GM18870 (cell line): ENCODE data around the gene CSRP1.
"Not testable (repeated sequence)": the region's sequence is repeated elsewhere in the genome, so short reads cannot be mapped to it uniquely, and the experiment has no call there.

Source experiments
- ATAC-seq: cut with Tn5 transposase; IDR thresholded peaks from one replicate; pipeline ENCODE4 v1.9.1; 2021; ENCODE audit warnings: moderate library complexity; ENCODE audit not compliant: unreplicated experiment

Gene CSRP1

GRCh38 chr1:201506557-201507359, at the start of gene CSRP1:
TSS of gene CSRP1 (minus strand) at chr1:201507123. CDS start at chr1:201496303, 10,820 bp downstream.
- peak; percentile 44 for ATAC-seq

- ATAC-seq, result no peak
Measured at GRCh38 chr1:201555593-201555945, 48.6 kb upstream of the CSRP1 start.

- no peak for ATAC-seq
Measured at GRCh38 chr1:201554789-201555592, 48.1 kb upstream of the CSRP1 start.

GRCh38 chr1:201554190-201554600, 47.3 kb upstream of the CSRP1 start:
- no peak for ATAC-seq

- no peak for ATAC-seq
Measured at GRCh38 chr1:201553496-201554189, 46.7 kb upstream of the CSRP1 start.

GRCh38 chr1:201552941-201553351, 46.0 kb upstream of the CSRP1 start:
- no peak for ATAC-seq

- no peak for ATAC-seq
Measured at GRCh38 chr1:201551877-201552731, 45.2 kb upstream of the CSRP1 start.

DNA sequence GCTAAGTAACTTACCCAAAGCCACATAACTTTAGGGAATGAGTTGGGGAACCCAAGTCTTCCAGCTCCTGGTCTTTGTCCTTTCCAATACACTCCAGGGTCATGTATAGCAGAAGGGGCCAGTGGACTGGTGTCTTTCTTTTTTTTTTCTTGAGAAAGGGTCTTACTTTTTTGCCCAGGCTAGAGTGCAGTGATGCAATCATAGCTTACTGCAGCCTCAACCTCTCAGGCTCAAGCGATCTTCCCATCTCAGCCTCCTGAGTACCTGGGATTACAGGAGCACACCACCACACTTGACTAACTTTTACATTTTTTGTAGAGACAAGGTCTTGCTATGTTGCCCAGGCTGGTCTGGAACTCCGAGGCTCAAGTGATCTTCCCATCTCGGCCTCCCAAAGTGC, 44.2 kb upstream of the CSRP1 start:
- ATAC-seq, result no peak

DNA sequence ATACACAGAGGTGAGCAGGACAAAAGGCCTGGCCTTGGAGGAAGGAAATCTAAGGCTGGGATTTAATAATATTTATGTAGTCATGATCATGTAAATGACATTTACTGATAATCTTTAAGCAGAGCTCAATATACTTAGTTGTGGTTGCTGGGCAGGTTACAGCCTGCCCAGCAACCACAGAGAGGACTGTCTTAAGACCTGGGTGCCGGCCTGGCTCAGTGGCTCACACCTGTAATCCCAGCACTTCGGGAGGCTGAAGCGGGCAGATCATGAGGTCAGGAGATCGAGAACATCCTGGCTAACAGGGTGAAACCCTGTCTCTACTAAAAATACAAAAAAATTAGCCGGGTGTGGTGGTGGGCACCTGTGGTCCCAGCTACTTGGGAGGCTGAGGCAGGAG, 42.6 kb upstream of the CSRP1 start:
- ATAC-seq, result not testable (repeated sequence)

- ATAC-seq, result no peak
Measured at GRCh38 chr1:201545851-201546492, 39.0 kb upstream of the CSRP1 start.

DNA sequence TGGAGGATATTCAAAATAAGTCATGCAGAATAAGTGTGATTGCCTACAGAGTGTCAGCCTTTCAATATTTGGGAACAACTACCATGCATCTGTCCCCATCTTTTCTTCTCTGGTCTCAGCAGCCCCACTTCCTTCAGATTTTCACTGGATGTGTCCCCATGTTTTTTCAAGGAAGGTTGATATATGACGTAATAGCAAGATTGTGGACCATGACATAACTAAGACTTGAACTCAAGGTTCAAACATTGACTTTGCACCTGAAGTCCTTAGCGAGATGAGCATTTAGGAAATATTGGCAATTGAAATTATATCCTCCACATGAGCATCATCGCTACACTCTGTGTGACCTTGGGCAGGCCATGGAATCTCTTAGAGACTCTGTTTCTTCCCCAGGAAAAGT, 37.8 kb upstream of the CSRP1 start:
- no peak for ATAC-seq

DNA sequence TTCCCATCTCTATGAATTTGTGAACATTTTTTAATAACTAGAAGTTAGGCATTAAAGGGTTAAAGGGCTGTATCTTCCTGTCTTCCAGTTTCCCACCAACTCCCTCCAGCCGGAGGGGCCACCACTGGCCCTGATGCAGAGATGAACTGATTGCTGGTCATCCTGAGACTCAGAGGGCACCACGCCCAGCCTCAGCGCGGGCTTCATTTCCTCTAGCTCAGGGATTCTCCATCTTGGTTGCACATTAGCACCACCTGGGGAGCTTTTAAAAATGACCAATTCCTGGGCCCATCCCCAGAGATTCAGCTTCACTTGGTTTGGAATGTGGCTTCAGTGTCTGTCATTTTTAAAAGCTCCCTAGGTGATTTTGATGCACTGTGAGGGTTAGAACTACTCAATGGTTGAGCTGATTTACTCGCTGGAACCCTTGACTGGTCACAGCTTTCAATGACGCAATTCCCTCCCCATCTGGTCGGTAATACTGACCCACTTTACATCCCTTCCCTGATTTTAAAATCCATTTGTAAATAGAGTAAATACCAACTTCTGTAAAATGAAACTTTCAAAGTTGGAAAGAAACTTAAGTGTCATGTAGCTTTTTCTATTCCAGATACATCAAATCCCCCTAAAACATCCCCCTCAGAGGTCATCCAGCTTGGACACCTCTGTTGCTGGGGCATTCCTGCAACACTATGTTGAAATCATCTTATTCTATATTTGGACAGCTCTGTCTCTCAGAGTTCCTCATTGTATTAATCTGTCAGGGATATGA, 37.1 kb upstream of the CSRP1 start:
- no peak for ATAC-seq

DNA sequence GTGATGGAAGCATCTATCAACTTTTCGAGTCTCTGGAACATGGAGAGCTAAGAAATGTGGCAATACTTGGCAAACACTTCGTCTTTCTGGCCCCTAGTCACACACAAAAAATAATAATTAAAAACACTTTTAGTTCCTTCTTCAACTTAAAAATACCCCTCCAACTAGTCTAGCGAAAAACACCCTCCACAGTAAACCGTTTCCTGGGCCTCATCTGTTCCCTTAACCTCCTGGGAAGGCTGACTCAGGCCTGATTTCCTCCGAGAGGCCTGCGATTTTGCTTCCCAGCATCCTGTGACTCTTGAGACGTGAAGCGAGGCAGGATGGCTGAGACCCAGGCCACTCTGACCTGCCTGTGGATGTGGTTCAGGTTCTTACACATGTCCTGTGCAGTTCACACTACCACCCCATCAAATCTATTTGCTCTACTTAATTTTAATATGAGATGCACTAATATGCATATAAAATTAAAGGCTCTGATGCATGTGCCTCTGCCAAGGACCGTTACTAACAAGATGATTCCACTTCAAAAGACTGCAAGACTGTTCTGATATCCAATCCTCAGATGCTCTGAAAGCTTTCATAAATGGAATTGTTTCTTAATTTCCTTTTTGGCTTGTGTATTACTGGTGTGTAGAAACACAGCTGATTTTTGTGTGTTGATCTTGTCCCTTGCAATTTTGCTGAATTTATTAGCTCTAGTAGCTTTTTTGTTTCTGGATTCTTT, 35.5 kb upstream of the CSRP1 start:
- ATAC-seq, result no peak

GRCh38 chr1:201540846-201541735, 34.2 kb upstream of the CSRP1 start:
- no peak for ATAC-seq

DNA sequence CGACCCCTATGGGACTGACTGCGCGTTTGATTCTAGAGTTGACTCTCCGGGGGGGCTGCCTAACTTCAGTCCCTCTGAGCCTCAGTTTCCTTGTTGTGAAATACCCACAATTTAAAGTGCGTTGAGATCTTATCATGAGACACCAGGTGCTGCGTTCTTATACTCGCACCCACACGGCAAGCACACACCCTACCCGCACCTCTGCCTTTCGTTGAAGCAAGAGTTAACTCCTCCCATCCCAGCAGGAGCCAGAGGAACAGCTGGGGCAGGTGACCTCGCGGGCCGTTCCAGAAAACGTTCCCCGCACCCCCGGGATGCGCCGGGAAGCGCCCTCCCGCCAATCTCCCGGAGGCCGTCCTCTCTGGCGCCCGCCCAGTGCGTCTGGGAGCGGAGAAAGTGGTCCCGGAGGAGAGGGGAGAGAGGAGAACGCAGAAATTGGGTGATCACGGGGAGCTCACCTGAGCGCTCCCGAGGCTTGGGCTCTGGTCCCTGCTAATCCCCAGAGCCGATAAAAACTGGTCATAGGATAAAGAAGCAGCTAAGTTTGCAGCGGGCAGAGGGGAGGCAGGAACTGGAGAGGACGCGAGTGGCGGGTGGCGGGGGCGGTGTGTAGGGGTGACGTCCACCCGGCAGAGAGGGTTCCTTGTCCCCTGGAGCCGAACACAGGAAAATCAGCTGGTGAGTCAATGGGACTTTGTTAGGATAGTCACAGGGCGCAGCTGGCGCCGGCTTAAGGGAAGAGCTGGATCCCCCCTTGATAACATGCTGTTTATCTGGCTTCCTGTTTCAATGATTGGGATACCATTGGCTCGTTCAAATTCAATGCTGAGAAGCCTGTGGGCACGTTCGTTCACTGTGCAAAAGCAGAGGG, 32.9 kb upstream of the CSRP1 start:
- no peak for ATAC-seq

GRCh38 chr1:201538612-201539551, 32.0 kb upstream of the CSRP1 start, which contains the start of gene NAV1:
TSS of gene NAV1 (plus strand) at chr1:201539127. CDS start at chr1:201622885, 83,758 bp downstream.
- ATAC-seq, result no peak
